NCI-H146 (cell line): ENCODE results near the gene DHRS13.
"Not testable (repeated sequence)": the region's sequence is repeated elsewhere in the genome, so short reads cannot be mapped to it uniquely, and the experiment has no call there.

ENCODE experiments used
- DNase-seq: peaks from one replicate; lab custom pipeline; 2025; lab: John Stamatoyannopoulos, UW

DHRS13 gene

GRCh38 chr17:28903546-28903841 is 615 bp upstream of the DHRS13 start:
- not testable (repeated sequence) for DNase-seq

DNA sequence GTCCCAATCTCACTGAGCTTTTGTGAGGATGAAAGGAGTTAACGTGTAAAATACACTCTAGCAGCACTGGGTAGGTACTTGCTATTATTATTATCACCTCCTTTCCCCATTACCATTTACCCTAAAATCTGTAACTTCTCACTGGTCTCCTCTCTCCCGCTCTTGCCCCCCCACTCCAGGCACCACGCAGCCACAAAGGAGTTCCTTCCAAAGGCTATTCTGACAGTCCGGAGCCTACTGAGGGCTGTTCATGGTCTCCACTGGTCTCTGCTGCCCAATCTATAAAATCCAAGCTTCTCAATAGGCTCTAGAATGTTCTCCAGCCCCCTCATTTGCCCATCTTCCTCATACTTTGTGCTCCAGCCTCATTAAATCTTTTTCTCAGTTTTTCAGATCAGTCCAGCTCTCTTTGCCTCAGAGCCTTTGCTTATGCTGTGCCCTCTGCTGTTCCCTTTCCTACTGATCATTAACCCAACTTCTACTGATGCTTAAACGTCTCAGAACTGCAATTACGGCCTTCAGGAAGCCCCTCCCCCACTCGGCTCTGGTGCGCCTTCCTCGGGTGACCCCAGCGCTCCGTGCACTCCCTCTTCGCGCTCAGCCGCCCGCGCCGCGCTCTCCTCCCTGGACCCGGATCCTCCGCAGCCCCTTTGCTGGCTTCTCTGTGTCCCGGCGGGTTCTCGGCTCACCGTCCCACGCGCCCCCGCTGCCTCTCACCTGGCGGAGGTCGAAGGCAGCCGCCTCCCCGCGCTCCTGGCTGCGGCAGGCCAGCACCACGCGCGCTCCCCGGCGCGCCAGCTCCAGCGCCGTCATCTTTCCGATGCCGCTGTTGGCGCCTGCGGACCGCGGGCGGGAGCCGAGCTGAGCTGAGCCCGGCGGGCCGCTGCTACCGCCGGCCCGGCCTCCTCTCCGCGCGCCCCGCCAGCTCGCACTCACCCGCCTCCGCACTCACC is 737 bp downstream of the DHRS13 start:
- peak; percentile 66 for DNase-seq

- DNase-seq = no peak
Observed at GRCh38 chr17:28900986-28901726, 1.7 kb downstream of the DHRS13 start.

- DNase-seq = no peak
Observed at GRCh38 chr17:28899212-28899815, 3.6 kb downstream of the DHRS13 start.

- no peak for DNase-seq
Observed at GRCh38 chr17:28898527-28898955, 4.3 kb downstream of the DHRS13 start.

- no peak for DNase-seq
Observed at GRCh38 chr17:28897769-28898526, 4.9 kb downstream of the DHRS13 start.

GRCh38 chr17:28896884-28897768 is 5.8 kb downstream of the DHRS13 start, which contains the start of gene FLOT2:
Gene FLOT2 (minus strand): TSS chr17:28897733. CDS start chr17:28897574, 159 bp downstream.
- DNase-seq = peak; percentile 85

- no peak for DNase-seq
Observed at GRCh38 chr17:28896491-28896883, 6.4 kb downstream of the DHRS13 start.

- DNase-seq = no peak
Observed at GRCh38 chr17:28895794-28896447, 7.0 kb downstream of the DHRS13 start.

- DNase-seq = not testable (repeated sequence)
Observed at GRCh38 chr17:28893248-28894183, 9.4 kb downstream of the DHRS13 start.

GRCh38 chr17:28892024-28892423 is 10.9 kb downstream of the DHRS13 start:
- DNase-seq = no peak

GRCh38 chr17:28891201-28891600 is 11.7 kb downstream of the DHRS13 start:
- no peak for DNase-seq

DNA sequence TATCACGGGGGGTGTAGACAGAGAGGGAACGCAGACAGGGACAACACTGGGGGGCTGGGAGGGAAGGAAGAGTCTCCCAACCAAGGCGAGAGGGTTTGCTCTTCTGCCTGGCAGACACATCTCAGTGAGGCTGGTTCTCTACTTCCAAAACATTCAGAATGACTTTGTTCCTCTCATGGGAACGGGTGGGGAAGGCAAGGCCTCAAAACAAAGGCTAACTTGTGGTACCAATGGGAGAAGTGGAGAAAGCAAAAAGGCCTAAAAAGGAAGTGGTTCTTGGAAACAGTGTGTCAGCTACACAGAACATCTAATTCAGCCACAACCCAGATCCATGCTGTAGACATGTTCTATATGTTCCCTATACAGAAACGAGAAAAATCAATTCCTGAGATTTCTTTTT is 12.9 kb downstream of the DHRS13 start:
- no peak for DNase-seq

- DNase-seq = no peak
Observed at GRCh38 chr17:28888832-28889231, 14.0 kb downstream of the DHRS13 start.

GRCh38 chr17:28887871-28888471 is 14.9 kb downstream of the DHRS13 start:
- no peak for DNase-seq

DNA sequence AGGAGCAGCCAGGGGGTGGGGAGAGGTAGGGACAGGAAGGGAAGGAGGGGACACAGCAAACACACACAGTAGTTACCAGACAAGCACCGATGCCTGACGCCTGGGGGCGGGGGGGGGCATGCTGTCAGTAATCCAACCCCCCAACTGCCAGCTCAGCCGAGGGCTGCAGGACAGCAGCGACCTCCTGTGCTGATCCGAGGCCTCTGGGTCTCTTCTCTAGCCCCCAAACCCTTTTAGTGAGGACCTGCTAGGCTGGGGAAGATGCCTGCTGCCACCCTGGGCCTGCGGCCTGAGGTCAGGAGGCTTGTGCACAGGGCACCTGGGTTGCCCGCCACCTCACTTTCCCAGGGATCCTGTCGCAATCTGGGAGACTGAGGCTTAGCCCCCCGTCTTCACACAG is 16.9 kb downstream of the DHRS13 start:
- no peak for DNase-seq

DNA sequence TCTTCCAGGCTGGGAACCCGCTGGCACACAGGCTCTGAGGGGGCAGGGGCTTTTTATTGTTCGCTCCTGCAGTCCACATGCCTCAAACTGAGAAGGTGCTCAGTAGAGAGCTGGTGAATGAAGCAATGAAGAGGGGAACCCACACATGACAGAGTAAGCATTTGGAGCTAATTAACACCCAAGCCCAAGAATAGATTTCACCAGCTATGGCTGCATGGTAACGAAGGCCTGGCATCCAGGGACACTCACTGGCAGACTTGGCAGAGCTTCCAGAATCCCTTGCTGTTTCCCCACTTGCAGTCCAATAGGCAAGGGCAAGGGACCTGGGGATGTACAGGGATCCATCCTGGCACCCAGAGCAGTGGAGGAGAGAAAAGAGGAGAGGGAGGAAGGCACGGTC is 17.5 kb downstream of the DHRS13 start:
- no peak for DNase-seq

GRCh38 chr17:28883967-28884702 is 18.7 kb downstream of the DHRS13 start:
- no peak for DNase-seq
